Progenitor cell of endocrine pancreas (in vitro differentiated cells): ENCODE measurements around the gene PPP1R36. TPM values are rescaled to one million over a fixed set of nuclear protein-coding genes. Genes with fewer than 3 reads are reported as not detected.

Experiments used
- DNase-seq: peaks from one replicate; pipeline ENCODE4 v3.0.0; 2021; ENCODE audit warnings: low spot score; ENCODE audit not compliant: unreplicated experiment
- H3K27ac Mint-ChIP-seq: 2 replicates; pipeline ENCODE4 v1.8.0; 2021; ENCODE audit warnings: mild to moderate bottlenecking, moderate library complexity, mixed read lengths
- H3K27me3 Mint-ChIP-seq: 2 replicates; pipeline ENCODE4 v1.8.0; 2021; ENCODE audit warnings: mixed read lengths
- H3K36me3 Mint-ChIP-seq: 2 replicates; pipeline ENCODE4 v1.8.0; 2022; ENCODE audit warnings: mixed read lengths; ENCODE audit not compliant: insufficient read depth
- H3K4me1 Mint-ChIP-seq: 2 replicates; pipeline ENCODE4 v1.8.0; 2021; ENCODE audit warnings: low read depth, mixed read lengths
- H3K4me3 Mint-ChIP-seq: 2 replicates; pipeline ENCODE4 v1.8.0; 2021; ENCODE audit warnings: low read depth, mild to moderate bottlenecking, moderate library complexity, mixed read lengths
- H3K9me3 Mint-ChIP-seq: 2 replicates; pipeline ENCODE4 v1.8.0; 2021; ENCODE audit warnings: low read depth, mixed read lengths
- CTCF ChIP-seq: fragments of 200-600 bp; sonication (generic); IDR thresholded peaks from one replicate; pipeline ENCODE4 v1.5.0; 2021; ENCODE audit warnings: antibody characterized with exemption, mild to moderate bottlenecking; ENCODE audit not compliant: unreplicated experiment
- total RNA-seq: library from RNA; stranded (reverse); gene quantifications from 2 replicates; pipeline ENCODE4 v1.2.1, GENCODE V29; 2021

The PPP1R36 gene
- total RNA-seq, 1 donor from 2014 or later, result 0.79 TPM

- Mint-ChIP-seq H3K9me3 (no peaks in the 10 kb centered on the region), H3K27ac (no peak overlapping the region), H3K4me1 (no peaks in the 10 kb centered on the region), H3K27me3 (no peaks in the 10 kb centered on the region), H3K4me3 (no peak overlapping the region), H3K36me3 (peaks cover 6% of the 10 kb centered on the region)
- no peak for DNase-seq
- TF ChIP-seq CTCF, result no peak
These were observed 24.4 kb upstream of the PPP1R36 start for GRCh38 chr14:64525354-64525753.

GRCh38 chr14:64531567-64531966 lies 18.2 kb upstream of the PPP1R36 start:
- TF ChIP-seq CTCF, result no peak
- H3K4me1 Mint-ChIP-seq, result no peaks in the 10 kb centered on the region
- no peaks in the 10 kb centered on the region for H3K27me3 Mint-ChIP-seq
- no peak for DNase-seq
- no peak overlapping the region for H3K27ac Mint-ChIP-seq
- H3K36me3 Mint-ChIP-seq, result peaks cover 4% of the 10 kb centered on the region
- H3K9me3 Mint-ChIP-seq, result no peaks in the 10 kb centered on the region
- no peak overlapping the region for H3K4me3 Mint-ChIP-seq

- H3K27ac Mint-ChIP-seq, result no peak overlapping the region
- peak overlapping the region; percentile 1 for H3K4me3 Mint-ChIP-seq
- peaks cover 2% of the 10 kb centered on the region for H3K27me3 Mint-ChIP-seq
- peaks cover 4% of the 10 kb centered on the region for H3K4me1 Mint-ChIP-seq
- no peak for DNase-seq
- peaks cover 3% of the 10 kb centered on the region for H3K36me3 Mint-ChIP-seq
- TF ChIP-seq CTCF, result no peak
- H3K9me3 Mint-ChIP-seq, result peaks cover 8% of the 10 kb centered on the region
These were observed 13.1 kb upstream of the PPP1R36 start for GRCh38 chr14:64536488-64537245.

- DNase-seq, result peak; percentile 95
- Mint-ChIP-seq H3K27me3 (peaks cover 2% of the 10 kb centered on the region), H3K4me3 (peak within 1 kb of the TSS; percentile 96), H3K9me3 (peaks cover 11% of the 10 kb centered on the region), H3K27ac (peak within 1 kb of the TSS; percentile 99), H3K36me3 (peaks cover 3% of the 10 kb centered on the region), H3K4me1 (peaks cover 11% of the 10 kb centered on the region)
- TF ChIP-seq CTCF, result peak; percentile 69
These were observed 9.3 kb upstream of the PPP1R36 start, which contains the start of gene HSPA2 for GRCh38 chr14:64540208-64541202. HSPA2 (plus strand) TSS chr14:64540741; CDS start chr14:64540850, 109 bp downstream.
